Ovary (tissue), 9 donors: ENCODE data around the gene IFT57. TPM values are rescaled to one million over a fixed set of nuclear protein-coding genes. Genes with fewer than 3 reads are reported as not detected.

ENCODE experiments used
- DNase-seq, 5 donors: peaks; one replicate each; pipeline ENCODE4 v3.0.0-alpha.2; 2019 to 2020
- H3K27ac ChIP-seq, 2 donors: fragments of 200-600 bp; one replicate each; pipeline versions ENCODE4 v1.5.1 to v1.8.0; 2019 to 2022
- H3K27me3 ChIP-seq: fragments of 200-600 bp; one replicate; pipeline ENCODE4 v1.8.0; 2022
- H3K36me3 ChIP-seq: fragments of 200-600 bp; sonication (generic); one replicate; pipeline ENCODE4 v1.5.1; 2019
- H3K4me1 ChIP-seq: one replicate; pipeline ENCODE4 v1.8.1; 2013; ENCODE audit warnings: mild to moderate bottlenecking, moderate library complexity; ENCODE audit not compliant: insufficient read depth
- H3K4me3 ChIP-seq: fragments of 200-600 bp; sonication (generic); one replicate; pipeline ENCODE4 v1.5.1; 2017
- H3K9me3 ChIP-seq, 2 donors: fragments of 200-600 bp in 1 of 2; sonication (generic) in 1 of 2; one replicate each; pipeline versions ENCODE4 v1.5.1 to v1.8.1; 2013 to 2019; ENCODE audit warnings: mild to moderate bottlenecking in 1 of 2, moderate library complexity in 1 of 2
- EP300 ChIP-seq: sonication (generic); formaldehyde crosslinking; IDR thresholded peaks from one replicate; pipeline ENCODE4 v1.6.1; 2017; ENCODE audit warnings: antibody characterized with exemption
- POLR2A ChIP-seq: fragments of 450-650 bp; IDR thresholded peaks from one replicate; pipeline ENCODE4 v1.6.1; 2017; ENCODE audit warnings: antibody characterized with exemption, mild to moderate bottlenecking, moderate library complexity
- WGBS, 3 donors: extraction: QIAGEN DNeasy Blood & Tissue Kit in 1 of 3; methylation state at CpG; one replicate each; pipeline versions ENCODE4 v1.1.5 to v1.1.7; 2013 to 2017; 5-methylcytosine and 5-hydroxymethylcytosine counted together
- intact Hi-C, 4 donors: fragments of 100-400 bp; cut with DNase I; formaldehyde crosslinking; loops; one replicate each; pipeline versions ENCODE4 v1.11.0 to v1.15.1; 2022 to 2023
- polyA plus RNA-seq, 2 donors: library from polyadenylated mRNA; stranded (reverse); fragments of 200-250 nt in 1 of 2; fragments of 350-450 nt in 1 of 2; fragmentation: Illumina TruSeq in 1 of 2; extraction: RNeasy Lipid Tissue Mini Kit (QIAGEN cat#74804) in 1 of 2; gene quantifications; one replicate each; pipeline ENCODE4 v1.2.3, GENCODE V29; 2013 to 2014
- total RNA-seq, 7 donors: library from RNA; depleted of rRNA in 2 of 7; stranded (reverse); fragments of >200 nt in 2 of 7; fragmentation: NEBNext Ultra II Directional in 3 of 7; extraction: Animal tissue kit (Norgen Biotek cat#: 25700) in 3 of 7; gene quantifications; one replicate each; pipeline versions ENCODE4 v1.1.0 to v1.2.4, GENCODE V29; 2016 to 2023
- TF ChIP-seq, protein P1 (sequence below), 3 donors: fragments of 450-650 bp in 2 of 3; fragments of 200-600 bp in 1 of 3; IDR thresholded peaks; one replicate each; pipeline versions ENCODE4 v1.5.1 to v1.8.0; 2016 to 2022; ENCODE audit warnings: antibody characterized with exemption in 3 of 3, mild to moderate bottlenecking in 1 of 3
- donor health status: DM: no; HTN: no; CAD: no; lungs with moderate emphysema.
- donor health status: DM: no; HTN: no; CAD: no.
- donor health status: Bipolar disorder and iron deficiency.
- donor health status: DM: yes; HTN: yes; CAD: no.
- donor health status: DM: no; HTN: no; CAD: no.
- donor health status: DM: yes; HTN: yes; CAD: no.

Gene IFT57
- total and polyA plus RNA-seq, 9 donors, result 31.0 to 155 (median 50.0) TPM

DNA sequence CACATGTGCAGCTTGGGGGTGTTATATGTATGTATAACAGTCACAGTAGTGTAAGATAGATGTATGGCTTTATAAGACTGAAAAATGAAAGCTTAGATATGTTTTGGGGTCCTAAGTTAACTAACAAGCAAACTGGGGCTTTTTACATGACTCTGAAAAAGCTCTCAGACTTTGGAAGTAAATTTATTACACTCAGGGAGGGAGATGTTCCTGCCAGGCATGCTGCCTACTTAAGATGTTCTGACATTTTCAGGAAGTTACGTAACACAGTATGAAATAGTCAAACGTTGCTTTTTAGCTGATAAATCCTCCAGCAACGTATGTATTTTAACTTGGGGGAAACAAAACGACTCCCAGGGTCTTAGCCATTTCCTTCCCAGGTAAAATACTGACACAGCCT is 1.7 kb upstream of the IFT57 start:
- no peak for DNase-seq
- Histone ChIP-seq H3K4me3 (no peak overlapping the region), H3K36me3 (no peaks in the 10 kb centered on the region), H3K27me3 (no peaks in the 10 kb centered on the region), H3K4me1 (peaks cover 8% of the 10 kb centered on the region), H3K27ac (peak overlapping the region in 1 of 2 donors; percentile 39), H3K9me3 (no peaks in the 10 kb centered on the region)
- intact Hi-C loops, result loop anchor here in 1 of 4 donors (10.0 kb wide), 1 partner anchor 299 kb away; no protein-coding TSS in a partner anchor
- WGBS, 3 donors, result 28 to 31% (median 30%) methylated on average over 4 of the region's 4 CpGs
- TF ChIP-seq POLR2A, result no peak
- no peak for TF ChIP-seq EP300
- TF ChIP-seq, protein P1, sequence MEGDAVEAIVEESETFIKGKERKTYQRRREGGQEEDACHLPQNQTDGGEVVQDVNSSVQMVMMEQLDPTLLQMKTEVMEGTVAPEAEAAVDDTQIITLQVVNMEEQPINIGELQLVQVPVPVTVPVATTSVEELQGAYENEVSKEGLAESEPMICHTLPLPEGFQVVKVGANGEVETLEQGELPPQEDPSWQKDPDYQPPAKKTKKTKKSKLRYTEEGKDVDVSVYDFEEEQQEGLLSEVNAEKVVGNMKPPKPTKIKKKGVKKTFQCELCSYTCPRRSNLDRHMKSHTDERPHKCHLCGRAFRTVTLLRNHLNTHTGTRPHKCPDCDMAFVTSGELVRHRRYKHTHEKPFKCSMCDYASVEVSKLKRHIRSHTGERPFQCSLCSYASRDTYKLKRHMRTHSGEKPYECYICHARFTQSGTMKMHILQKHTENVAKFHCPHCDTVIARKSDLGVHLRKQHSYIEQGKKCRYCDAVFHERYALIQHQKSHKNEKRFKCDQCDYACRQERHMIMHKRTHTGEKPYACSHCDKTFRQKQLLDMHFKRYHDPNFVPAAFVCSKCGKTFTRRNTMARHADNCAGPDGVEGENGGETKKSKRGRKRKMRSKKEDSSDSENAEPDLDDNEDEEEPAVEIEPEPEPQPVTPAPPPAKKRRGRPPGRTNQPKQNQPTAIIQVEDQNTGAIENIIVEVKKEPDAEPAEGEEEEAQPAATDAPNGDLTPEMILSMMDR (IDR thresholded peaks at IDR 0.05), result no peak

DNA sequence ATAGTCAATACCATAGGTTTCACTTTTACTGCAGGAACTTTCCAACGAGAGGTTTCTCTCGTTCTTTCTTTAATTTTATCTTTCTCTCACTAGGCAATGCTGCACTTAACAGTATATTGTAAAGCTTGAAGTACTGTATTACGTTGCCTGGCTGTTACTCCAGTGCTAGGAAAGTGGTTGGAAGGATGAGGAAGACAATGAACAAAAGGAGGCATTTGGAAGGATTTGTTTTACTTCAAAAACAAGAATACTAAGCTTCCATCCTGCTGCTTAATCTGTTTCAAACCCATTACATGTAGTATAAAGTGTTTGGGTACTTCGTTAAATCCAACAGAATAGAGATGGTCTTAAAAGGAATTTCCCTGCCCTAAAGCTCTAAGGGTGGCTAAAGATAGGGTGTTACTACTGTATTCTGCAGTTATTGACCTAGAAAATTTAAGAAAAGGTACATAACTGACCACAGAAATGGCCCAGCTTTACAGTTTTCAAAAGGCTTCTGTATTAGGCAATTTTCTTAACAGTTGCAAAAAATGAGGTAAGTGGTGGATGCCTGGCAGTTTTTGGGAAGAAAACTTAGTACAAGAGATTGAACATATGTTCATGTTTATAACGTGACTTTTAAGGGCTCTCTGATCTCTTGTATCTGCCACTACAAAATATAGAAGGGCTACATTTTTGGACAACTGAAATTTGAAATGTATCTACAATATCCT is 785 bp upstream of the IFT57 start:
- H3K27me3 ChIP-seq, result no peaks in the 10 kb centered on the region
- TF ChIP-seq POLR2A (no peak), EP300 (no peak)
- TF ChIP-seq, protein P1 (IDR thresholded peaks at IDR 0.05), result no peak
- H3K4me3 ChIP-seq, result peak overlapping the region; percentile 88
- 4 to 9% (median 6%) methylated on average over 5 of the region's 5 CpGs for WGBS, 3 donors
- intact Hi-C loops, result loop anchor here in 1 of 4 donors (10.0 kb wide), 1 partner anchor 298 kb away; no protein-coding TSS in a partner anchor
- H3K27ac ChIP-seq, result peak overlapping the region; percentile 39 to 75
- H3K9me3 ChIP-seq, result no peaks in the 10 kb centered on the region
- H3K4me1 ChIP-seq, result peaks cover 8% of the 10 kb centered on the region
- DNase-seq, result no peak
- H3K36me3 ChIP-seq, result no peaks in the 10 kb centered on the region

GRCh38 chr3:108221393-108221792 is 831 bp downstream of the IFT57 start:
- 4 to 5% (median 4%) methylated on average over 6 of the region's 6 CpGs for WGBS, 3 donors
- H3K36me3 ChIP-seq, result no peaks in the 10 kb centered on the region
- H3K9me3 ChIP-seq, result no peaks in the 10 kb centered on the region
- peak overlapping the region in 1 of 2 donors; percentile 75 for H3K27ac ChIP-seq
- DNase-seq, result no peak
- intact Hi-C loops, result loop anchor here in 1 of 4 donors (10.0 kb wide), 1 partner anchor 297 kb away; no protein-coding TSS in a partner anchor
- H3K4me3 ChIP-seq, result peak overlapping the region; percentile 88
- H3K27me3 ChIP-seq, result no peaks in the 10 kb centered on the region
- H3K4me1 ChIP-seq, result peaks cover 8% of the 10 kb centered on the region
- TF ChIP-seq EP300 (no peak), POLR2A (no peak)

DNA sequence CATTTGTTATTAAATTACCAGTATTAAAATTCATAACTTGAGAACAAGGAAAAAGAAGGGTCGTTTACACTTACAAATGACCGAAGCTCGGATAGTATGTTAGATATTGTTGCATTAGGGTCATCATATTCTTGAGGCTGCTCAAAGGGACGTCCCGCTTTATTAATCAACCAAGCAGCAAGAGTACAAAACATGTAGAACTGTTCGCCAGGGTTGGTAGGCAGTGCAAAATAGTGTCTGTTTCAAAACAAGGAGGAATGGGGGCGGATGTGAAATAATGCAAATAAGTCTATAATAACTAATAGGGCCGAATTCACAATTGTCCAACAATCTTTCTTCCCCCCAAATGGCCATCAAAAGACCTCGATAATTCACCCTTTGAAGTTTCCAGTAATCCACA is 2.9 kb downstream of the IFT57 start:
- Histone ChIP-seq H3K4me1 (peaks cover 8% of the 10 kb centered on the region), H3K27ac (no peak overlapping the region), H3K36me3 (no peaks in the 10 kb centered on the region), H3K9me3 (no peaks in the 10 kb centered on the region), H3K27me3 (no peaks in the 10 kb centered on the region), H3K4me3 (no peak overlapping the region)
- TF ChIP-seq, protein P1 (IDR thresholded peaks at IDR 0.05), result no peak
- no peak for TF ChIP-seq POLR2A
- no peak for TF ChIP-seq EP300
- WGBS, 3 donors, result 31 to 74% (median 40%) methylated on average over 9 of the region's 9 CpGs
- intact Hi-C loops, result no loop called here
- no peak for DNase-seq

- no peaks in the 10 kb centered on the region for H3K9me3 ChIP-seq
- TF ChIP-seq POLR2A (no peak), EP300 (no peak)
- TF ChIP-seq, protein P1 (IDR thresholded peaks at IDR 0.05), result no peak
- no peaks in the 10 kb centered on the region for H3K27me3 ChIP-seq
- DNase-seq, result no peak
- intact Hi-C loops, result no loop called here
- H3K27ac ChIP-seq, result no peak overlapping the region
- no peak overlapping the region for H3K4me3 ChIP-seq
- no peaks in the 10 kb centered on the region for H3K36me3 ChIP-seq
- H3K4me1 ChIP-seq, result peaks cover 5% of the 10 kb centered on the region
These were observed 3.4 kb downstream of the IFT57 start for GRCh38 chr3:108218811-108219210.
